HepG2 (cell line): ENCODE measurements around the gene PRKG1. TPM values are rescaled to one million over a fixed set of nuclear protein-coding genes. Genes with fewer than 3 reads are reported as not detected.

Source experiments
- ATAC-seq: fragments of 200-7000 bp; cut with Tn5 transposase; 3 replicates; pipeline ENCODE4 v1.9.1; 2020; ENCODE audit warnings: mild to moderate bottlenecking, moderate library complexity
- BruUV-seq: library from RNA; stranded (reverse); fragments of 400-500 nt; replicated peaks from 2 replicates; lab custom pipeline; 2021; lab: Mats Ljungman, UMichigan
- CTCF ChIA-PET: fragments of 300-600 bp; formaldehyde crosslinking; extraction: SDS; loops from one replicate; lab custom pipeline; 2021; ENCODE audit warnings: low total read pairs, inconsistent platforms, low intra/inter-chr PET ratio; lab: Yijun Ruan, JAX
- POLR2A ChIA-PET: fragments of 350-600 bp; sonication (Branson Sonifier 250); formaldehyde crosslinking; loops from one replicate; lab custom pipeline; 2020; ENCODE audit warnings: antibody characterized with exemption, inconsistent platforms; lab: Yijun Ruan, JAX
- DNase-seq: peaks from one replicate; pipeline ENCODE4 v3.0.0-alpha.2; 2015; ENCODE audit warnings: low spot score
- FAIRE-seq: peaks from 3 replicates; lab custom pipeline; 2011; peaks lifted over from hg19 to GRCh38; lab: Jason Lieb, UNC
- H2AFZ ChIP-seq: one replicate; pipeline ENCODE4 v1.6.1; 2011; ENCODE audit warnings: low read length, inconsistent platforms
- H3K27ac ChIP-seq: fragments of 300-600 bp; 3 replicates; pipeline ENCODE4 v1.8.0; 2011; ENCODE audit warnings: mixed run types, mild to moderate bottlenecking, mixed read lengths, low read length, inconsistent platforms; ENCODE audit not compliant: insufficient read depth; ENCODE audit errors: extremely low read length
- H3K27me3 ChIP-seq, 2 experiments: fragments of 200-600 bp in 1 of 2; 2 replicates in 1 of 2; 3 replicates in 1 of 2; pipeline versions ENCODE4 v1.6.0 to v1.8.0; 2011; ENCODE audit warnings: low read length in 2 of 2, mild to moderate bottlenecking in 2 of 2, moderate library complexity in 2 of 2, inconsistent platforms in 1 of 2; ENCODE audit not compliant: insufficient read depth in 2 of 2, control insufficient read depth in 1 of 2
- H3K36me3 ChIP-seq, 2 experiments: fragments of 200-600 bp in 1 of 2; replicated peaks in 1 of 2; 2 replicates in 1 of 2; 3 replicates in 1 of 2; pipeline versions ENCODE4 v1.5.1 to v1.8.0; 2011; ENCODE audit warnings: low read length in 2 of 2, inconsistent platforms in 1 of 2; ENCODE audit not compliant: insufficient read depth in 2 of 2, control insufficient read depth in 1 of 2
- H3K4me1 ChIP-seq: 2 replicates; pipeline ENCODE4 v1.5.1; 2012; ENCODE audit warnings: low read length, inconsistent platforms; ENCODE audit not compliant: insufficient read depth
- H3K4me2 ChIP-seq: 2 replicates; pipeline ENCODE4 v1.6.0; 2011; ENCODE audit warnings: low read depth, low read length, inconsistent platforms
- H3K4me3 ChIP-seq, 3 experiments: fragments of 200-600 bp in 1 of 3; sonication (generic), shearing (Covaris generic) in 1 of 3; replicated peaks in 1 of 3; 2 replicates each; pipeline ENCODE4 v1.5.1; 2011 to 2016; ENCODE audit warnings: low read length in 3 of 3, inconsistent platforms in 2 of 3, low read depth in 2 of 3, mild to moderate bottlenecking in 2 of 3, control low read depth in 1 of 3, mixed read lengths in 1 of 3; ENCODE audit not compliant: insufficient read depth in 1 of 3
- H3K79me2 ChIP-seq: one replicate; pipeline ENCODE4 v1.6.1; 2011; ENCODE audit warnings: low read length, inconsistent platforms; ENCODE audit not compliant: insufficient read depth
- H3K9ac ChIP-seq: 2 replicates; pipeline ENCODE4 v1.6.0; 2011; ENCODE audit warnings: mild to moderate bottlenecking, low read depth, low read length, inconsistent platforms; ENCODE audit not compliant: insufficient read depth
- H3K9me3 ChIP-seq: 2 replicates; pipeline ENCODE4 v1.5.1; 2012; ENCODE audit warnings: mild to moderate bottlenecking, low read length
- H4K20me1 ChIP-seq: 2 replicates; pipeline ENCODE4 v1.6.0; 2011; ENCODE audit warnings: inconsistent platforms, mild to moderate bottlenecking, low read length, moderate library complexity; ENCODE audit not compliant: insufficient read depth
- ATF7 ChIP-seq, 2 experiments: fragments of 450-650 bp in 1 of 2; sonication (generic) in 1 of 2; formaldehyde crosslinking in 1 of 2; IDR thresholded peaks; 2 replicates each; pipeline versions ENCODE4 v1.4.0 to v1.6.1; 2016 to 2020; ENCODE audit warnings: antibody characterized with exemption in 1 of 2, mild to moderate bottlenecking in 1 of 2, missing genetic modification reagents in 1 of 2
- CEBPB ChIP-seq: IDR thresholded peaks from 2 replicates; pipeline ENCODE4 v1.6.1; 2011; ENCODE audit warnings: low read depth, low read length, improper control_type of control experiment, borderline replicate concordance
- E2F1 ChIP-seq: sonication (generic); formaldehyde crosslinking; IDR thresholded peaks from 2 replicates; pipeline ENCODE4 v1.5.0; 2020; ENCODE audit warnings: missing genetic modification reagents
- FOXK2 ChIP-seq: fragments of 450-650 bp; IDR thresholded peaks from 2 replicates; pipeline ENCODE4 v1.6.1; 2016
- HNRNPL ChIP-seq: fragments of 200-400 bp; formaldehyde crosslinking; IDR thresholded peaks from 2 replicates; pipeline ENCODE4 v1.6.1; 2017; ENCODE audit warnings: mild to moderate bottlenecking, low read depth, low read length
- KLF15 ChIP-seq: sonication (generic); formaldehyde crosslinking; IDR thresholded peaks from 2 replicates; pipeline ENCODE4 v1.8.1; 2023; ENCODE audit warnings: borderline replicate concordance, mild to moderate bottlenecking, inconsistent platforms, missing genetic modification reagents, mixed read lengths
- MAF1 ChIP-seq: sonication (generic); formaldehyde crosslinking; IDR thresholded peaks from 2 replicates; pipeline ENCODE4 v1.5.0; 2020; ENCODE audit warnings: missing genetic modification reagents, borderline replicate concordance
- NFIC ChIP-seq: IDR thresholded peaks from 2 replicates; pipeline ENCODE4 v1.6.1; 2012; ENCODE audit warnings: mild to moderate bottlenecking, low read length, inconsistent platforms
- PITX1 ChIP-seq: sonication (generic); formaldehyde crosslinking; IDR thresholded peaks from 2 replicates; pipeline ENCODE4 v1.5.1; 2020; ENCODE audit warnings: mild to moderate bottlenecking, missing genetic modification reagents
- SNAPC5 ChIP-seq: sonication (generic); formaldehyde crosslinking; IDR thresholded peaks from 2 replicates; pipeline ENCODE4 v1.8.1; 2023; ENCODE audit warnings: mild to moderate bottlenecking, missing genetic modification reagents, borderline replicate concordance
- SOX5 ChIP-seq: IDR thresholded peaks from 2 replicates; pipeline ENCODE4 v1.6.1; 2016; ENCODE audit warnings: borderline replicate concordance
- TBX2 ChIP-seq: sonication (generic); formaldehyde crosslinking; IDR thresholded peaks from 2 replicates; pipeline ENCODE4 v1.5.0; 2020; ENCODE audit warnings: missing genetic modification reagents, mild to moderate bottlenecking, borderline replicate concordance
- ZBTB8A ChIP-seq: sonication (generic); formaldehyde crosslinking; IDR thresholded peaks from 2 replicates; pipeline ENCODE4 v1.4.0; 2020; ENCODE audit warnings: mild to moderate bottlenecking, low read depth, missing genetic modification reagents, borderline replicate concordance
- ZNF3 ChIP-seq: IDR thresholded peaks from 2 replicates; pipeline ENCODE4 v1.7.0; 2017; ENCODE audit warnings: inconsistent platforms
- ZNF337 ChIP-seq: sonication (generic); formaldehyde crosslinking; IDR thresholded peaks from 2 replicates; pipeline ENCODE4 v1.5.1; 2020; ENCODE audit warnings: missing genetic modification reagents, low read depth, mild to moderate bottlenecking, borderline replicate concordance
- ZNF33B ChIP-seq: sonication (generic); formaldehyde crosslinking; IDR thresholded peaks from 2 replicates; pipeline ENCODE4 v1.5.1; 2020; ENCODE audit warnings: mild to moderate bottlenecking, missing genetic modification reagents
- ZNF382 ChIP-seq: sonication (generic); formaldehyde crosslinking; IDR thresholded peaks from 2 replicates; pipeline ENCODE4 v1.5.0; 2020; ENCODE audit warnings: missing genetic modification reagents, mild to moderate bottlenecking, borderline replicate concordance
- ZNF616 ChIP-seq: sonication (generic); formaldehyde crosslinking; IDR thresholded peaks from 2 replicates; pipeline ENCODE4 v1.5.0; 2020; ENCODE audit warnings: low read depth, mild to moderate bottlenecking, missing genetic modification reagents
- ZNF75D ChIP-seq: sonication (generic); formaldehyde crosslinking; IDR thresholded peaks from 2 replicates; pipeline ENCODE4 v1.8.1; 2023; ENCODE audit warnings: missing genetic modification reagents, mild to moderate bottlenecking, borderline replicate concordance
- ZNF839 ChIP-seq: sonication (generic); formaldehyde crosslinking; IDR thresholded peaks from 2 replicates; pipeline ENCODE4 v1.4.0; 2020; ENCODE audit warnings: missing genetic modification reagents, mild to moderate bottlenecking, borderline replicate concordance
- ZNF850 ChIP-seq: sonication (generic); formaldehyde crosslinking; conservative IDR thresholded peaks from 2 replicates; pipeline ENCODE4 v1.9.0; 2021; ENCODE audit warnings: mild to moderate bottlenecking, missing genetic modification reagents
- WGBS: methylation state at CpG from one replicate; pipeline ENCODE4 v1.1.6; 2017; ENCODE audit warnings: low lambda C conversion rate; 5-methylcytosine and 5-hydroxymethylcytosine counted together
- in situ Hi-C: cut with HindIII; loops from 2 replicates; pipeline ENCODE4 v1.10.0; 2017; ENCODE audit warnings: low pct_unique_long_range_greater_than_20kb; ENCODE audit not compliant: extremely low pct_ligation_motif_present
- intact Hi-C: fragments of 100-400 bp; cut with micrococcal nuclease; formaldehyde crosslinking; loops from one replicate; pipeline ENCODE4 v1.10.0; 2022; ENCODE audit not compliant: unreplicated experiment
- polyA plus RNA-seq, 8 experiments: library from polyadenylated mRNA; depleted of rRNA in 3 of 8; stranded (reverse) in 7 of 8; unstranded in 1 of 8; fragments of >200 nt; fragmentation: Illumina TruSeq in 4 of 8; extraction: Trizol in 4 of 8; gene quantifications; 2 replicates each; pipeline versions ENCODE4 v1.2.1 to v1.2.3, GENCODE V29; 2011 to 2016; ENCODE audit warnings: low read depth in 4 of 8, missing spikeins in 1 of 8, mixed read lengths in 1 of 8; ENCODE audit not compliant: insufficient read depth in 1 of 8
- total RNA-seq, 5 experiments: library from RNA; depleted of rRNA; stranded (reverse); fragments of >200 nt; fragmentation: Illumina TruSeq; extraction: Trizol; gene quantifications; 2 replicates each; pipeline ENCODE4 v1.2.3, GENCODE V29; 2016; ENCODE audit warnings: low read depth in 1 of 5

PRKG1 gene
- total and polyA plus RNA-seq, 2 of the 13 experiments (the other 11 are each of a cell fraction or from before 2014, with no cell fraction given): 0.01 TPM; not detected in 1

- TF ChIP-seq ATF7 (IDR thresholded peaks at IDR 0.05) (no peak), ATF7 (CRISPR knock-in tag; IDR thresholded peaks at IDR 0.05) (no peak), FOXK2 (no peak)
- TF ChIP-seq, all 625 proteins: peak for 0
Measured at GRCh38 chr10:51952056-51952455, 877.8 kb downstream of the PRKG1 start (continued).

- H3K9ac ChIP-seq: no peak overlapping the region
- ATAC-seq (no peak), DNase-seq (no peak), FAIRE-seq (no peak)
- H3K4me2 ChIP-seq: no peak overlapping the region
- H3K79me2 ChIP-seq: no peaks in the 10 kb centered on the region
- intact Hi-C loops (no loop called here), in situ Hi-C loops (loop anchor here (25.0 kb wide), 1 partner anchor 893 kb away; the partner anchor contains the start of gene PRKG1)
- H2AFZ ChIP-seq: no peak overlapping the region
- TF ChIP-seq MAF1 (CRISPR knock-in tag) (no peak), HNRNPL (no peak), PITX1 (CRISPR knock-in tag) (no peak), TBX2 (no peak), SOX5 (no peak), CEBPB (no peak), E2F1 (CRISPR knock-in tag) (no peak), ZNF3 (no peak), KLF15 (CRISPR knock-in tag) (no peak), ZNF839 (no peak), SNAPC5 (CRISPR knock-in tag) (no peak), ZNF33B (CRISPR knock-in tag) (no peak), ZNF382 (CRISPR knock-in tag) (no peak), ZNF850 (CRISPR knock-in tag) (no peak), ZBTB8A (CRISPR knock-in tag) (no peak), ZNF75D (CRISPR knock-in tag) (no peak), ZNF616 (CRISPR knock-in tag) (no peak), NFIC (no peak), ZNF337 (CRISPR knock-in tag) (no peak)
- no TSS peak for BruUV-seq
- no peak overlapping the region for H3K27ac ChIP-seq
- no peaks in the 10 kb centered on the region for H3K4me1 ChIP-seq
- H3K9me3 ChIP-seq: no peaks in the 10 kb centered on the region
- H4K20me1 ChIP-seq: no peaks in the 10 kb centered on the region
- ChIA-PET CTCF (no interaction called here), POLR2A (no interaction called here)
- WGBS: 17% methylated on average over 2 of the region's 2 CpGs
- H3K36me3 ChIP-seq: no peaks in the 10 kb centered on the region
- H3K4me3 ChIP-seq: no peak overlapping the region
- H3K27me3 ChIP-seq: no peaks in the 10 kb centered on the region
Measured at GRCh38 chr10:51955696-51956095, 881.4 kb downstream of the PRKG1 start.
